Keratinocyte (primary cell): ENCODE data around the gene HELLS. TPM values are rescaled to one million over a fixed set of nuclear protein-coding genes. Genes with fewer than 3 reads are reported as not detected.

Source experiments
- DNase-seq: peaks from one replicate; pipeline ENCODE4 v3.0.0-alpha.2; 2011; ENCODE audit warnings: low read depth, missing footprints, low spot score
- FAIRE-seq: peaks from 2 replicates; lab custom pipeline; 2011; peaks lifted over from hg19 to GRCh38; lab: Jason Lieb, UNC
- H2AFZ ChIP-seq: 2 replicates; pipeline ENCODE4 v1.6.0; 2012; ENCODE audit warnings: low read length, control low read depth, inconsistent platforms; ENCODE audit not compliant: control insufficient read depth
- H3K27ac ChIP-seq: 2 replicates; pipeline ENCODE4 v1.5.1; 2011; ENCODE audit warnings: low read length; ENCODE audit not compliant: control insufficient read depth, insufficient read depth
- H3K27me3 ChIP-seq: 3 replicates; pipeline ENCODE4 v1.6.0; 2011; ENCODE audit warnings: low read length; ENCODE audit not compliant: control insufficient read depth, insufficient read depth; ENCODE audit errors: extremely low read depth
- H3K36me3 ChIP-seq, 2 experiments: 2 replicates in 1 of 2; 3 replicates in 1 of 2; pipeline ENCODE4 v1.5.1; 2011; ENCODE audit warnings: low read length in 2 of 2, mild to moderate bottlenecking in 1 of 2; ENCODE audit not compliant: control insufficient read depth in 2 of 2, insufficient read depth in 2 of 2; ENCODE audit errors: extremely low read depth in 1 of 2
- H3K4me1 ChIP-seq: 3 replicates; pipeline ENCODE4 v1.5.1; 2011; ENCODE audit warnings: low read length; ENCODE audit not compliant: control insufficient read depth, insufficient read depth; ENCODE audit errors: extremely low read depth
- H3K4me2 ChIP-seq: 3 replicates; pipeline ENCODE4 v1.6.0; 2011; ENCODE audit warnings: low read depth, low read length; ENCODE audit not compliant: control insufficient read depth, insufficient read depth; ENCODE audit errors: extremely low read depth
- H3K4me3 ChIP-seq, 3 experiments: fragments of 200-600 bp in 1 of 3; sonication (generic) in 1 of 3; 2 replicates in 2 of 3; 3 replicates in 1 of 3; pipeline ENCODE4 v1.5.1; 2011 to 2016; ENCODE audit warnings: low read length in 3 of 3, mild to moderate bottlenecking in 3 of 3, control low read depth in 2 of 3, inconsistent platforms in 1 of 3, low read depth in 1 of 3, mixed read lengths in 1 of 3, mixed run types in 1 of 3, moderate library complexity in 1 of 3; ENCODE audit not compliant: control insufficient read depth in 2 of 3, insufficient read depth in 2 of 3; ENCODE audit errors: extremely low read depth in 1 of 3
- H3K79me2 ChIP-seq: 2 replicates; pipeline ENCODE4 v1.6.0; 2012; ENCODE audit warnings: low read length; ENCODE audit not compliant: control insufficient read depth, insufficient read depth
- H3K9ac ChIP-seq: 3 replicates; pipeline ENCODE4 v1.6.0; 2011; ENCODE audit warnings: low read length; ENCODE audit not compliant: control insufficient read depth, insufficient read depth; ENCODE audit errors: extremely low read depth
- H3K9me1 ChIP-seq: 3 replicates; pipeline ENCODE4 v1.6.0; 2011; ENCODE audit warnings: low read length; ENCODE audit not compliant: control insufficient read depth, insufficient read depth; ENCODE audit errors: extremely low read depth
- H3K9me3 ChIP-seq: 2 replicates; pipeline ENCODE4 v1.5.1; 2012; ENCODE audit warnings: low read depth, low read length; ENCODE audit not compliant: control insufficient read depth
- H4K20me1 ChIP-seq: 3 replicates; pipeline ENCODE4 v1.6.0; 2011; ENCODE audit warnings: low read length; ENCODE audit not compliant: control insufficient read depth, insufficient read depth; ENCODE audit errors: extremely low read depth
- CTCF ChIP-seq, 3 experiments: IDR thresholded peaks in 1 of 3; conservative IDR thresholded peaks in 1 of 3; optimal IDR thresholded peaks in 1 of 3; 2 replicates in 2 of 3; 3 replicates in 1 of 3; pipeline versions ENCODE3 to v1.5.1; 2011; ENCODE audit warnings: low read length in 3 of 3, mild to moderate bottlenecking in 3 of 3, moderate library complexity in 2 of 3, control low read depth in 1 of 3, inconsistent platforms in 1 of 3; ENCODE audit not compliant: insufficient read depth in 2 of 3; ENCODE audit errors: extremely low read depth in 1 of 3
- EZH2 ChIP-seq: IDR thresholded peaks from one replicate; pipeline ENCODE4 v1.6.1; 2012; ENCODE audit warnings: inconsistent platforms, mild to moderate bottlenecking, low read length, moderate library complexity
- dilution Hi-C: fragments of 300-500 bp; cut with MboI; formaldehyde crosslinking; loops from one replicate; pipeline ENCODE4 v1.7.0; 2020; ENCODE audit warnings: low sequenced_read_pairs; ENCODE audit not compliant: extremely low pct_ligation_motif_present
- polyA plus RNA-seq, 5 experiments: library from polyadenylated mRNA; depleted of rRNA in 3 of 5; stranded (reverse) in 3 of 5; stranded (forward) in 1 of 5; unstranded in 1 of 5; fragments of >200 nt; gene quantifications; 1 replicate in 1 of 5; 2 replicates in 3 of 5; 3 replicates in 1 of 5; pipeline versions ENCODE4 v1.2.1 to v1.2.3, GENCODE V29; 2011 to 2012; ENCODE audit warnings: missing spikeins in 2 of 5, low read depth in 1 of 5, low replicate concordance in 1 of 5

HELLS gene
- polyA plus RNA-seq, 1 donor (not counting 4 experiments of a cell fraction or from before 2014, with no cell fraction given): 16.4 TPM

DNA sequence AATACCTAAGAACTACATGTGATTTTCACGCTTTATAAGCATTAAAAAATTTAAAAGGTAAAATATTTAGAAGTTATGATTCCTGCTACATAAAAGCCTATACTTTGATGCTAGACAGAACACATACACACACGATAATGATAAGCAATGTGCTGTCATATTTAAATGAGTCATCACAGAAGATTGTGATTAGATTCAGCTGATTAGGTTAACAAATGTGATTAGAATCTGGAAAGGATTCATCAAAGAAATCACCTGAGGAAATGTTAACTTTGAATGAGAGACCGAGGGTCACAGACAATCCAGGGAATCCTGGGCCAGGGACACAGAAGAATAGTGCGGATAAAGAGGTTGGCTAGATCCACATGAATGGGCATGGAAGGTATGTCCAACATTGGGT is 95.9 kb downstream of the HELLS start:
- Histone ChIP-seq H3K4me2 (no peak overlapping the region), H2AFZ (no peak overlapping the region), H4K20me1 (no peaks in the 10 kb centered on the region), H3K36me3 (no peaks in the 10 kb centered on the region), H3K27me3 (no peaks in the 10 kb centered on the region), H3K79me2 (no peaks in the 10 kb centered on the region), H3K9me1 (no peaks in the 10 kb centered on the region), H3K9me3 (no peaks in the 10 kb centered on the region), H3K4me1 (no peaks in the 10 kb centered on the region), H3K4me3 (no peak overlapping the region), H3K9ac (no peak overlapping the region), H3K27ac (no peak overlapping the region)
- FAIRE-seq (no peak), DNase-seq (no peak)
- no peak for TF ChIP-seq EZH2
- TF ChIP-seq CTCF (optimal IDR thresholded peaks at IDR 0.05 in 1 of 3, IDR thresholded peaks at IDR 0.05 in 1 of 3, conservative IDR thresholded peaks at IDR 0.05 in 1 of 3; ENCODE audit: extremely low read depth in 1 of 3, insufficient read depth in 2 of 3, low read length in 3 of 3): no peak
- dilution Hi-C loops: loop anchor here (25.0 kb wide), 1 partner anchor 496 kb away; no protein-coding TSS in a partner anchor

- FAIRE-seq: no peak
- TF ChIP-seq EZH2 (no peak), CTCF (optimal IDR thresholded peaks at IDR 0.05 in 1 of 3, IDR thresholded peaks at IDR 0.05 in 1 of 3, conservative IDR thresholded peaks at IDR 0.05 in 1 of 3; ENCODE audit: extremely low read depth in 1 of 3, insufficient read depth in 2 of 3, low read length in 3 of 3) (no peak)
These were observed 98.8 kb downstream of the HELLS start for GRCh38 chr10:94644352-94644751.

More at GRCh38 chr10:94644352-94644751, 98.8 kb downstream of the HELLS start:
- H3K27me3 ChIP-seq: no peaks in the 10 kb centered on the region
- no peaks in the 10 kb centered on the region for H3K9me3 ChIP-seq
- no peaks in the 10 kb centered on the region for H4K20me1 ChIP-seq
- H3K4me3 ChIP-seq: no peak overlapping the region
- H3K4me2 ChIP-seq: no peak overlapping the region
- H3K9me1 ChIP-seq: no peaks in the 10 kb centered on the region
- H3K27ac ChIP-seq: no peak overlapping the region
- H3K4me1 ChIP-seq: no peaks in the 10 kb centered on the region
- H3K79me2 ChIP-seq: no peaks in the 10 kb centered on the region
- dilution Hi-C loops: loop anchor here (25.0 kb wide), 1 partner anchor 493 kb away; no protein-coding TSS in a partner anchor
- H3K36me3 ChIP-seq: no peaks in the 10 kb centered on the region
- DNase-seq: no peak
- H2AFZ ChIP-seq: no peak overlapping the region
- no peak overlapping the region for H3K9ac ChIP-seq
